Cortex of kidney (tissue), 1 donor: Measurements from ENCODE around the gene SLC12A2.

Experiments used
- DNase-seq: peaks from one replicate; lab custom pipeline; 2025; lab: John Stamatoyannopoulos, UW

Gene SLC12A2

DNA sequence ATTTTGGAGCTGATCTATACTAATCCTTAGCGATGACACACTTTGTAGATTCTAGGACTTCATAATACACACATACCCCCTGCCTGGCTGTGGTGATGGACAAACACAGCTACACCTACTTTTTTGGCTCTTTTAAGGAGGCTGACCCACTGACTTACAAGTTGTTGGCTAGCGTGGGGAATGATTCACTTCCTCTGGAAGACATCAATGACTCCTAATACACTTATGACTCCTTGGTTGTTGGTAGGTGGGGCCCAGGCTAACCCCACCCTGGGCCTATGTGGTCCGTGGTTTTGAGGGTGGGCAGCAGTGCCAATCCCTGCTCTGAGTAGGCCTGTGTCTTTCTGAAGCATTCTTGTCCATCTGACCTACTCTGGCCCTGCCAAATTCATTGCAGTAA is 144.4 kb downstream of the SLC12A2 start:
- DNase-seq, result no peak

DNA sequence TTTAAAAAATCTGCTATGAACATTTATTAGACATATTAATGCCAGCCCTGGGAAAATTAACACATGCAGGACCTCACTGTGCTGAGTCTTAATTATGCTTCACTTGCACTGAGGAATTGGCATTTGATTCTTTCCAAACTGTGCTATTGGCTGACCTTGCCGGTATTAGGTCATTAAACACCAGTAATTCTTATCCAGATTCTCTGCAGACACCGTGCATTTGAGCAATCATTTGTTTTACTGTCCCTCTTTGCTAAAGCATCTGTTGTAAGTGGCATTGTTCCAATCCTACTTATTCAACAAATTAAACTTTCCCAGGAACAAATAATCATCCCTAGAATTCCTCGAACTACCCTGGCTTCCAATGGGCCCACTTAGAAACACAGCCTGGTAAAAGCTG is 145.0 kb downstream of the SLC12A2 start:
- no peak for DNase-seq

DNA sequence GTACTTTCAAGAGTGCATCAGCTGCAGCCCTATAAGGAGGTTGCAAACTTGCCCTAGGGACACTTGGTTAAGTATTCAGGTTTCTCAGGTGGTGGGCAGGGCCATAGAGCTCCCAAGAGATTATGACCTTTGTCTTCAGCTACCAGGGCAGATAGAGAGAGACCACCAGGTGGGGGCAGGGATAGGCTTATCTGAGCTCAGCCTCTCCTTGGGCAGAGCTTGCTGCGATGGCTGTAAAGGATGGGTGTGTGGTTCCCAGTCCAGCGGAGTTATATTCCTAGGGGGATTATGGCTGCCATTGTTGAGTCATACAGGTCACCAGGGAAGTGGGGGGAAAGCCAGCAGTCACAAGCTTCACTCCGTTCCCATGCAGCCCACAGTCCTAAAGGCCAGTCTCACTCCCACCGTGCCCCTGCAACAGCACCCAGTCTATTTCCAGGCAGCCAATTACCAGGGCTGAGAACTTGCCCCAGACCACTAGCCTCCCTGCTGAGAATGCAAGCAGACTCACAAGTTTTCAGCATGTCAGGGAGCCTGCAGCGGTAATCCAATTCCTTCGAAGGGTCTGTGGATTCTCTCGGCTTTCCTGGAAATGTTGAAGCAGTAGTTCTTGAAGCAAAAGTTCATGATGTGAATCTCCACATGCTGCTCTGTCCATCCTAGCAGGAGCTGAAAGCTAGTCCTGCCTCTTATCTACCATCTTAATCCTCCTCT is 151.5 kb downstream of the SLC12A2 start:
- DNase-seq, result no peak

- DNase-seq, result no peak
Observed at GRCh38 chr5:128236334-128236733, 152.8 kb downstream of the SLC12A2 start.

- no peak for DNase-seq
Observed at GRCh38 chr5:128237000-128237399, 153.4 kb downstream of the SLC12A2 start.

- no peak for DNase-seq
Observed at GRCh38 chr5:128237546-128237945, 154.0 kb downstream of the SLC12A2 start.
